Calu3 (cell line): ENCODE results near the gene COL19A1. TPM values are rescaled to one million over a fixed set of nuclear protein-coding genes. Genes with fewer than 3 reads are reported as not detected.

ENCODE experiments used
- BruUV-seq: library from RNA; stranded (reverse); fragments of 400-500 nt; replicated peaks from 2 replicates; lab custom pipeline; 2021; lab: Mats Ljungman, UMichigan
- CTCF ChIA-PET: fragments of 300-600 bp; sonication (Branson Sonifier 250); formaldehyde crosslinking; loops from one replicate; lab custom pipeline; 2022; ENCODE audit warnings: antibody characterized with exemption; lab: Charles Lee
- DNase-seq: peaks from one replicate; pipeline ENCODE4 v3.0.0; 2022
- H3K27ac Mint-ChIP-seq: one replicate; pipeline ENCODE4 v1.8.0; 2022; ENCODE audit warnings: mixed read lengths; ENCODE audit not compliant: unreplicated experiment
- H3K27me3 Mint-ChIP-seq: one replicate; pipeline ENCODE4 v1.8.0; 2022; ENCODE audit warnings: mixed read lengths; ENCODE audit not compliant: unreplicated experiment
- H3K36me3 Mint-ChIP-seq: one replicate; pipeline ENCODE4 v1.8.0; 2022; ENCODE audit warnings: mild to moderate bottlenecking, moderate library complexity, mixed read lengths; ENCODE audit not compliant: insufficient read depth, unreplicated experiment
- H3K4me1 Mint-ChIP-seq: one replicate; pipeline ENCODE4 v1.8.0; 2022; ENCODE audit warnings: mild to moderate bottlenecking, low read depth, mixed read lengths; ENCODE audit not compliant: unreplicated experiment
- H3K4me3 Mint-ChIP-seq: one replicate; pipeline ENCODE4 v1.8.0; 2022; ENCODE audit warnings: mild to moderate bottlenecking, low read depth, moderate library complexity, mixed read lengths; ENCODE audit not compliant: unreplicated experiment
- H3K9me3 Mint-ChIP-seq: one replicate; pipeline ENCODE4 v1.8.0; 2022; ENCODE audit warnings: low read depth, mixed read lengths; ENCODE audit not compliant: unreplicated experiment
- intact Hi-C: fragments of 100-400 bp; cut with micrococcal nuclease; formaldehyde crosslinking; loops from one replicate; pipeline ENCODE4 v1.10.0; 2022; ENCODE audit not compliant: unreplicated experiment
- total RNA-seq: library from RNA; stranded (reverse); gene quantifications from 2 replicates; pipeline ENCODE4 v1.2.3, GENCODE V29; 2022
- TF ChIP-seq, protein P1 (sequence below): fragments of 200-600 bp; IDR thresholded peaks from one replicate; pipeline ENCODE4 v1.8.0; 2022; ENCODE audit warnings: antibody characterized with exemption; ENCODE audit not compliant: unreplicated experiment

The COL19A1 gene
- total RNA-seq, 1 experiment from 2014 or later = not detected

DNA sequence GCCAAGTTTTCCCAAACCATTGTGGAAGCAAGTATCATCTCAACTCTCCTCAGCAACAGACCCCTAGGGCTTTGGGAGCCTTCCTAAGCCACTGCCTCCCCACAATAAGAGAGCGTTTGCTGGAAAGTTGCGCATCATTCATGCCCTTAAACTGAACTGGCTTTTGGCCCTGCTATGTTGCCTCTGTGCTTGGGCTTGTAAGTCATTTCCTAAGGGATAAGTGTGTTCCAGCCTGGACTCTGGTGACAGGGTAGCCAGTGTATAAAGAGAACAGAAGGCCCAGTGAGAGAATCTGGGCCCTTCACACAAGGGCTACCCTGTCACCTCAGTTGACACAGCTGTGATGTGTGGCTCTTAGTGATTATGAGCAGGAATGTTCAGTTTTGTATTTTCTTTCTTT is 358.7 kb downstream of the COL19A1 start:
- no peak for DNase-seq
- CTCF ChIA-PET = no interaction called here
- no TSS peak for BruUV-seq
- H3K4me1 Mint-ChIP-seq = peaks cover 20% of the 10 kb centered on the region
- no peaks in the 10 kb centered on the region for H3K36me3 Mint-ChIP-seq
- TF ChIP-seq, protein P1, sequence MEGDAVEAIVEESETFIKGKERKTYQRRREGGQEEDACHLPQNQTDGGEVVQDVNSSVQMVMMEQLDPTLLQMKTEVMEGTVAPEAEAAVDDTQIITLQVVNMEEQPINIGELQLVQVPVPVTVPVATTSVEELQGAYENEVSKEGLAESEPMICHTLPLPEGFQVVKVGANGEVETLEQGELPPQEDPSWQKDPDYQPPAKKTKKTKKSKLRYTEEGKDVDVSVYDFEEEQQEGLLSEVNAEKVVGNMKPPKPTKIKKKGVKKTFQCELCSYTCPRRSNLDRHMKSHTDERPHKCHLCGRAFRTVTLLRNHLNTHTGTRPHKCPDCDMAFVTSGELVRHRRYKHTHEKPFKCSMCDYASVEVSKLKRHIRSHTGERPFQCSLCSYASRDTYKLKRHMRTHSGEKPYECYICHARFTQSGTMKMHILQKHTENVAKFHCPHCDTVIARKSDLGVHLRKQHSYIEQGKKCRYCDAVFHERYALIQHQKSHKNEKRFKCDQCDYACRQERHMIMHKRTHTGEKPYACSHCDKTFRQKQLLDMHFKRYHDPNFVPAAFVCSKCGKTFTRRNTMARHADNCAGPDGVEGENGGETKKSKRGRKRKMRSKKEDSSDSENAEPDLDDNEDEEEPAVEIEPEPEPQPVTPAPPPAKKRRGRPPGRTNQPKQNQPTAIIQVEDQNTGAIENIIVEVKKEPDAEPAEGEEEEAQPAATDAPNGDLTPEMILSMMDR = no peak
- H3K4me3 Mint-ChIP-seq = no peak overlapping the region
- intact Hi-C loops = no loop called here
- no peak overlapping the region for H3K27ac Mint-ChIP-seq
- peaks cover 13% of the 10 kb centered on the region for H3K27me3 Mint-ChIP-seq
- no peaks in the 10 kb centered on the region for H3K9me3 Mint-ChIP-seq

DNA sequence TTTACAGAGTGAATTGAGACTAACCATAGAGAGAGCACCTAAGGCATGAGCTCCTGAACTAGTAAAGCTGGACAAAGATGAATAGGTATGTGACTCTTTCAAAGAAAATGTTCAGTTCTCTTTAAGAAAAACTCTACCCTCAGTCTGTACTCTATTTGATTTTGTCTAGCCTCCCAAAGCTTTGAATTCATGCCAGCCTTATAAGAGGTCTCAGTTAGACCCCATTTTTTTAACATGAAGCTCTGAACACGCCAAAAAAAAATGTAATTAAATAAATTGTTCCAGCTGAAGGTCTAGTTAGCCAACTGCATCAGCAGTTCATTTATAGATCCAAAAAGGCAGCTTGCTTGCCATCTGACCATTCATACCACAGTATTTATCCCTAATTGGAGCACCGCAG is 365.0 kb downstream of the COL19A1 start:
- H3K27me3 Mint-ChIP-seq = no peaks in the 10 kb centered on the region

GRCh38 chr6:70234561-70235236 is 368.3 kb downstream of the COL19A1 start:
- intact Hi-C loops = no loop called here
- H3K4me3 Mint-ChIP-seq = no peak overlapping the region
- no peaks in the 10 kb centered on the region for H3K4me1 Mint-ChIP-seq
- DNase-seq = no peak
- TF ChIP-seq, protein P1 = no peak
- no peaks in the 10 kb centered on the region for H3K9me3 Mint-ChIP-seq
- H3K27ac Mint-ChIP-seq = no peak overlapping the region
- CTCF ChIA-PET = no interaction called here
- H3K27me3 Mint-ChIP-seq = peaks cover 18% of the 10 kb centered on the region
- BruUV-seq = no TSS peak
- H3K36me3 Mint-ChIP-seq = no peaks in the 10 kb centered on the region

More for the DNA sequence above, 365.0 kb downstream of the COL19A1 start:
- H3K27ac Mint-ChIP-seq = no peak overlapping the region
- TF ChIP-seq, protein P1 = no peak
- no peaks in the 10 kb centered on the region for H3K9me3 Mint-ChIP-seq
- H3K4me3 Mint-ChIP-seq = no peak overlapping the region
- CTCF ChIA-PET = interaction anchor here (0.7 to 3.9 kb wide), 3 partner anchors 9 to 105 kb away, joined by 4 to 28 read pairs (median 4); no protein-coding TSS in a partner anchor
- intact Hi-C loops = no loop called here
- no peaks in the 10 kb centered on the region for H3K36me3 Mint-ChIP-seq
- H3K4me1 Mint-ChIP-seq = no peaks in the 10 kb centered on the region
- no peak for DNase-seq
- BruUV-seq = no TSS peak

GRCh38 chr6:70236343-70236742 is 370.0 kb downstream of the COL19A1 start:
- Mint-ChIP-seq H3K4me1 (no peaks in the 10 kb centered on the region), H3K4me3 (no peak overlapping the region), H3K27me3 (peaks cover 18% of the 10 kb centered on the region), H3K36me3 (no peaks in the 10 kb centered on the region), H3K27ac (no peak overlapping the region), H3K9me3 (no peaks in the 10 kb centered on the region)
- intact Hi-C loops = no loop called here
- BruUV-seq = no TSS peak
- CTCF ChIA-PET = no interaction called here
- no peak for DNase-seq
- TF ChIP-seq, protein P1 = no peak
